ENCODE data around the gene SYT9.
"Not testable (repeated sequence)": the region's sequence is repeated elsewhere in the genome, so short reads cannot be mapped to it uniquely, and the experiment has no call there.

DNA sequence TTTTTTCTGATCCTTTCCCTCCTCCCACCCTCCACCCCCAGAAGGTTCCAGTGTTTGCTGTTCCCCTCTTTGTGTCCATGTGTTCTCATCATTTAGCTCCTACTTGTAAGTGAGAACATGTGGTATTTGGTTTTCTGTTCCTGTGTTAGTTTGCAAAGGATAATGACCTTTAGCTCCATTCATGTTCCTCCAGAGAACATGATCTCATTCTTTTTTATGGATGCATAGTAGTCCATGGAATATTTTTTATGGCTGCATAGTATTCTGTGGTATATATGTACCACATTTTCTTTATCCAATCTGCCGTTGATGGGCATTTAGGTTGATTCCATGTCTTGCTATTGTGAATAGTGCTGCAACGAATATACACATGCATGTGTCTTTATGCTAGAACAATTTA is 83.7 kb downstream of the SYT9 start:
- TF ChIP-seq, protein P1, sequence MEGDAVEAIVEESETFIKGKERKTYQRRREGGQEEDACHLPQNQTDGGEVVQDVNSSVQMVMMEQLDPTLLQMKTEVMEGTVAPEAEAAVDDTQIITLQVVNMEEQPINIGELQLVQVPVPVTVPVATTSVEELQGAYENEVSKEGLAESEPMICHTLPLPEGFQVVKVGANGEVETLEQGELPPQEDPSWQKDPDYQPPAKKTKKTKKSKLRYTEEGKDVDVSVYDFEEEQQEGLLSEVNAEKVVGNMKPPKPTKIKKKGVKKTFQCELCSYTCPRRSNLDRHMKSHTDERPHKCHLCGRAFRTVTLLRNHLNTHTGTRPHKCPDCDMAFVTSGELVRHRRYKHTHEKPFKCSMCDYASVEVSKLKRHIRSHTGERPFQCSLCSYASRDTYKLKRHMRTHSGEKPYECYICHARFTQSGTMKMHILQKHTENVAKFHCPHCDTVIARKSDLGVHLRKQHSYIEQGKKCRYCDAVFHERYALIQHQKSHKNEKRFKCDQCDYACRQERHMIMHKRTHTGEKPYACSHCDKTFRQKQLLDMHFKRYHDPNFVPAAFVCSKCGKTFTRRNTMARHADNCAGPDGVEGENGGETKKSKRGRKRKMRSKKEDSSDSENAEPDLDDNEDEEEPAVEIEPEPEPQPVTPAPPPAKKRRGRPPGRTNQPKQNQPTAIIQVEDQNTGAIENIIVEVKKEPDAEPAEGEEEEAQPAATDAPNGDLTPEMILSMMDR (IDR thresholded peaks at IDR 0.05): not testable (repeated sequence)
- TF ChIP-seq POLR2A, EP300, POLR2AphosphoS5 (IDR thresholded peaks at IDR 0.05): not testable (repeated sequence)

Measured in stomach (tissue), 4 donors.